Measurements from ENCODE around the gene COL16A1. TPM values are rescaled to one million over a fixed set of nuclear protein-coding genes. Genes with fewer than 3 reads are reported as not detected.
"Not testable (repeated sequence)": the region's sequence is repeated elsewhere in the genome, so short reads cannot be mapped to it uniquely, and the experiment has no call there.

COL16A1 gene
- total RNA-seq, 1 donor from 2014 or later = 339 TPM

GRCh38 chr1:31708324-31708723, 4.5 kb upstream of the COL16A1 start:
- H3K9me3 ChIP-seq = no peaks in the 10 kb centered on the region
- H3K27me3 ChIP-seq = no peaks in the 10 kb centered on the region
- H3K36me3 ChIP-seq = no peaks in the 10 kb centered on the region
- no peak for DNase-seq (ENCODE audit: low spot score in 2 of 2)
- intact Hi-C loops (cut with DNase I) = no loop called here
- H3K27ac ChIP-seq = peak overlapping the region in 1 of 2 donors; percentile 25
- no peak for TF ChIP-seq CTCF (IDR thresholded peaks at IDR 0.05)
- H3K4me3 ChIP-seq = no peak overlapping the region
- peaks cover 7 to 41% of the 10 kb centered on the region in 2 donors for H3K4me1 ChIP-seq

- peak in 1 of 3 experiments; percentile 6 for TF ChIP-seq CTCF (IDR thresholded peaks at IDR 0.05)
- intact Hi-C loops (cut with DNase I) = no loop called here
- no peaks in the 10 kb centered on the region for H3K27me3 ChIP-seq
- no peak overlapping the region for H3K4me3 ChIP-seq
- no peaks in the 10 kb centered on the region for H3K36me3 ChIP-seq
- peaks cover 5 to 43% of the 10 kb centered on the region in 2 donors for H3K4me1 ChIP-seq
- H3K9me3 ChIP-seq = no peaks in the 10 kb centered on the region
- H3K27ac ChIP-seq = peak overlapping the region in 1 of 2 donors; percentile 25
- no peak for DNase-seq (ENCODE audit: low spot score in 2 of 2)
These were observed 3.9 kb upstream of the COL16A1 start for GRCh38 chr1:31707711-31708110.

- DNase-seq (ENCODE audit: low spot score in 2 of 2); intact Hi-C loops (cut with DNase I); H3K36me3 ChIP-seq; H3K9me3 ChIP-seq; H3K4me3 ChIP-seq; H3K27me3 ChIP-seq: not testable (repeated sequence)
- H3K27ac ChIP-seq = peak overlapping the region in 1 of 2 donors; percentile 25
- H3K4me1 ChIP-seq = peaks cover 1 to 43% of the 10 kb centered on the region in 2 donors
These were observed 3.3 kb upstream of the COL16A1 start for GRCh38 chr1:31707059-31707600.

GRCh38 chr1:31706384-31707058, 2.7 kb upstream of the COL16A1 start:
- no peak for DNase-seq (ENCODE audit: low spot score in 2 of 2)
- Histone ChIP-seq H3K36me3 (no peaks in the 10 kb centered on the region), H3K9me3 (no peaks in the 10 kb centered on the region), H3K4me1 (peaks cover 0 to 43% of the 10 kb centered on the region in 2 donors), H3K4me3 (no peak overlapping the region), H3K27me3 (no peaks in the 10 kb centered on the region), H3K27ac (no peak overlapping the region)
- intact Hi-C loops (cut with DNase I) = no loop called here
- no peak for TF ChIP-seq CTCF (IDR thresholded peaks at IDR 0.05)

GRCh38 chr1:31705080-31705866, 1.5 kb upstream of the COL16A1 start:
- H3K36me3 ChIP-seq = no peaks in the 10 kb centered on the region
- H3K27ac ChIP-seq = peak overlapping the region; percentile 90 to 94
- peaks cover 8 to 52% of the 10 kb centered on the region in 2 donors for H3K4me1 ChIP-seq
- intact Hi-C loops (cut with DNase I) = loop anchor here (1.0 to 2.0 kb wide), 2 partner anchors 41 to 58 kb away; no protein-coding TSS in a partner anchor
- H3K4me3 ChIP-seq = peak overlapping the region; percentile 47 to 65
- TF ChIP-seq CTCF (IDR thresholded peaks at IDR 0.05) = peak; percentile 35 to 63 (median 46)
- H3K9me3 ChIP-seq = no peaks in the 10 kb centered on the region
- H3K27me3 ChIP-seq = no peaks in the 10 kb centered on the region
- DNase-seq (ENCODE audit: low spot score in 2 of 2) = peak in 1 of 2 donors; percentile 84
